Immature natural killer cell (primary cell): ENCODE measurements around the gene SLC12A5. TPM values are rescaled to one million over a fixed set of nuclear protein-coding genes. Genes with fewer than 3 reads are reported as not detected.
"Not testable (repeated sequence)": the region's sequence is repeated elsewhere in the genome, so short reads cannot be mapped to it uniquely, and the experiment has no call there.

Experiments
- DNase-seq, 3 donors: peaks; one replicate each; pipeline ENCODE4 v3.0.0; 2022; ENCODE audit warnings: mixed read lengths in 1 of 3
- H3K27ac Mint-ChIP-seq, 6 donors: one replicate each; pipeline ENCODE4 v1.8.0; 2020; ENCODE audit warnings: mixed read lengths in 6 of 6, mild to moderate bottlenecking in 5 of 6, inconsistent platforms in 4 of 6, moderate library complexity in 3 of 6
- H3K27me3 Mint-ChIP-seq, 3 donors: one replicate each; pipeline ENCODE4 v1.8.0; 2020 to 2021; ENCODE audit warnings: low read depth in 3 of 3, mild to moderate bottlenecking in 3 of 3, mixed read lengths in 3 of 3, moderate library complexity in 3 of 3, inconsistent platforms in 1 of 3
- H3K36me3 Mint-ChIP-seq, 3 donors: one replicate each; pipeline ENCODE4 v1.8.0; 2020; ENCODE audit warnings: mixed read lengths in 3 of 3, inconsistent platforms in 2 of 3, mild to moderate bottlenecking in 2 of 3
- H3K4me1 Mint-ChIP-seq, 2 donors: one replicate each; pipeline ENCODE4 v1.8.0; 2020; ENCODE audit warnings: inconsistent platforms in 2 of 2, mild to moderate bottlenecking in 2 of 2, mixed read lengths in 2 of 2, moderate library complexity in 1 of 2
- H3K4me3 Mint-ChIP-seq, 5 donors: one replicate each; pipeline ENCODE4 v1.8.0; 2020; ENCODE audit warnings: mild to moderate bottlenecking in 5 of 5, mixed read lengths in 5 of 5, inconsistent platforms in 3 of 5, moderate library complexity in 3 of 5
- H3K9me3 Mint-ChIP-seq, 6 donors: one replicate each; pipeline ENCODE4 v1.8.0; 2020; ENCODE audit warnings: mild to moderate bottlenecking in 6 of 6, mixed read lengths in 6 of 6, inconsistent platforms in 4 of 6, moderate library complexity in 3 of 6
- polyA plus RNA-seq, 3 donors: library from polyadenylated mRNA; unstranded; fragments of 300-500 nt; fragmentation: Illumina TruSeq; gene quantifications; one replicate each; pipeline ENCODE4 v1.2.3, GENCODE V29; 2021

SLC12A5 gene
- polyA plus RNA-seq, 3 donors from 2014 or later: 1.0 to 1.8 TPM; not detected in 1

- Mint-ChIP-seq H3K4me1 (peaks cover 54 to 67% of the 10 kb centered on the region in 2 donors), H3K27me3 (peaks cover 4 to 8% (median 6%) of the 10 kb centered on the region in 3 donors), H3K9me3 (no peaks in the 10 kb centered on the region), H3K27ac (peak overlapping the region; percentile 65 to 96 (median 90)), H3K36me3 (no peaks in the 10 kb centered on the region), H3K4me3 (peak overlapping the region; percentile 83 to 91 (median 88))
- no peak for DNase-seq
Observed at GRCh38 chr20:46088409-46089166, 59.6 kb downstream of the SLC12A5 start.

GRCh38 chr20:46089167-46089416, 60.1 kb downstream of the SLC12A5 start:
- DNase-seq: peak; percentile 69 to 71 (median 71)
- Mint-ChIP-seq H3K4me3 (peak overlapping the region; percentile 83 to 91 (median 88)), H3K9me3 (no peaks in the 10 kb centered on the region), H3K27ac (peak overlapping the region; percentile 65 to 96 (median 90)), H3K27me3 (peaks cover 4 to 8% (median 6%) of the 10 kb centered on the region in 3 donors), H3K4me1 (peaks cover 49 to 62% of the 10 kb centered on the region in 2 donors), H3K36me3 (no peaks in the 10 kb centered on the region)

GRCh38 chr20:46089417-46090388, 60.7 kb downstream of the SLC12A5 start, which contains the start of gene NCOA5:
NCOA5 (minus strand) TSS chr20:46089962; CDS start chr20:46079424, 10,538 bp downstream.
- H3K9me3 Mint-ChIP-seq: no peaks in the 10 kb centered on the region
- H3K4me3 Mint-ChIP-seq: peak within 1 kb of the TSS; percentile 88 to 95 (median 91)
- peaks cover 44 to 56% of the 10 kb centered on the region in 2 donors for H3K4me1 Mint-ChIP-seq

GRCh38 chr20:46091622-46092535, 62.9 kb downstream of the SLC12A5 start:
- not testable (repeated sequence) for H3K4me3 Mint-ChIP-seq, H3K27ac Mint-ChIP-seq, DNase-seq, H3K36me3 Mint-ChIP-seq, H3K27me3 Mint-ChIP-seq, H3K9me3 Mint-ChIP-seq
- H3K4me1 Mint-ChIP-seq: peaks cover 28 to 34% of the 10 kb centered on the region in 2 donors

More at GRCh38 chr20:46089417-46090388, 60.7 kb downstream of the SLC12A5 start, which contains the start of gene NCOA5:
- H3K27me3 Mint-ChIP-seq: peaks cover 4 to 8% (median 6%) of the 10 kb centered on the region in 3 donors
- peak; percentile 94 to 95 (median 94) for DNase-seq
- no peaks in the 10 kb centered on the region for H3K36me3 Mint-ChIP-seq
- H3K27ac Mint-ChIP-seq: peak within 1 kb of the TSS; percentile 88 to 96 (median 92)

- no peak for DNase-seq
- Mint-ChIP-seq H3K27me3 (peaks cover 4 to 9% (median 8%) of the 10 kb centered on the region in 3 donors), H3K4me3 (no peak overlapping the region), H3K9me3 (no peaks in the 10 kb centered on the region), H3K27ac (no peak overlapping the region), H3K36me3 (no peaks in the 10 kb centered on the region), H3K4me1 (peaks cover 11 to 18% of the 10 kb centered on the region in 2 donors)
Observed at GRCh38 chr20:46093531-46093930, 64.5 kb downstream of the SLC12A5 start.

GRCh38 chr20:46099491-46100287, 70.7 kb downstream of the SLC12A5 start:
- Mint-ChIP-seq H3K36me3 (peaks cover 0 to 4% (median 0%) of the 10 kb centered on the region in 3 donors), H3K27me3 (peaks cover 6 to 14% (median 10%) of the 10 kb centered on the region in 3 donors), H3K9me3 (peaks cover 0 to 2% (median 0%) of the 10 kb centered on the region in 6 donors), H3K4me1 (no peaks in the 10 kb centered on the region), H3K27ac (no peak overlapping the region), H3K4me3 (no peak overlapping the region)
- DNase-seq: no peak

- not testable (repeated sequence) for H3K36me3 Mint-ChIP-seq, H3K27ac Mint-ChIP-seq, H3K9me3 Mint-ChIP-seq, H3K4me1 Mint-ChIP-seq, DNase-seq, H3K4me3 Mint-ChIP-seq
- peaks cover 7 to 14% (median 12%) of the 10 kb centered on the region in 3 donors for H3K27me3 Mint-ChIP-seq
Observed at GRCh38 chr20:46100444-46100843, 71.4 kb downstream of the SLC12A5 start.

GRCh38 chr20:46100988-46101387, 72.0 kb downstream of the SLC12A5 start:
- Mint-ChIP-seq H3K4me3 (no peak overlapping the region), H3K36me3 (peaks cover 0 to 4% (median 0%) of the 10 kb centered on the region in 3 donors), H3K4me1 (no peaks in the 10 kb centered on the region), H3K27me3 (peaks cover 9 to 14% (median 12%) of the 10 kb centered on the region in 3 donors), H3K27ac (no peak overlapping the region), H3K9me3 (peaks cover 0 to 2% (median 0%) of the 10 kb centered on the region in 6 donors)
- DNase-seq: no peak

GRCh38 chr20:46101957-46102356, 72.9 kb downstream of the SLC12A5 start:
- Mint-ChIP-seq H3K36me3 (peaks cover 0 to 4% (median 0%) of the 10 kb centered on the region in 3 donors), H3K27me3 (peaks cover 9 to 17% (median 14%) of the 10 kb centered on the region in 3 donors), H3K27ac (no peak overlapping the region), H3K4me3 (no peak overlapping the region), H3K9me3 (peaks cover 0 to 2% (median 0%) of the 10 kb centered on the region in 6 donors), H3K4me1 (no peaks in the 10 kb centered on the region)
- DNase-seq: no peak

GRCh38 chr20:46102940-46103339, 73.9 kb downstream of the SLC12A5 start:
- Mint-ChIP-seq H3K9me3 (peaks cover 0 to 2% (median 0%) of the 10 kb centered on the region in 6 donors), H3K27me3 (peaks cover 9 to 20% (median 14%) of the 10 kb centered on the region in 3 donors), H3K4me3 (no peak overlapping the region), H3K36me3 (peaks cover 0 to 4% (median 0%) of the 10 kb centered on the region in 3 donors), H3K27ac (no peak overlapping the region), H3K4me1 (no peaks in the 10 kb centered on the region)
- no peak for DNase-seq

- Mint-ChIP-seq H3K4me3 (no peak overlapping the region), H3K9me3 (peaks cover 0 to 2% (median 0%) of the 10 kb centered on the region in 6 donors), H3K4me1 (no peaks in the 10 kb centered on the region), H3K27ac (no peak overlapping the region), H3K36me3 (peaks cover 0 to 4% (median 0%) of the 10 kb centered on the region in 3 donors), H3K27me3 (peaks cover 7 to 20% (median 12%) of the 10 kb centered on the region in 3 donors)
- DNase-seq: no peak
Observed at GRCh38 chr20:46104262-46104661, 75.2 kb downstream of the SLC12A5 start.

GRCh38 chr20:46107061-46107460, 78.0 kb downstream of the SLC12A5 start:
- Mint-ChIP-seq H3K9me3 (peaks cover 0 to 2% (median 0%) of the 10 kb centered on the region in 6 donors), H3K4me3 (no peak overlapping the region), H3K27me3 (peaks cover 8 to 19% (median 8%) of the 10 kb centered on the region in 3 donors), H3K36me3 (no peaks in the 10 kb centered on the region), H3K27ac (no peak overlapping the region), H3K4me1 (no peaks in the 10 kb centered on the region)
- no peak for DNase-seq
